HepG2 (cell line): Measurements from ENCODE around the gene SASS6. TPM values are rescaled to one million over a fixed set of nuclear protein-coding genes. Genes with fewer than 3 reads are reported as not detected.

Experiments used
- ATAC-seq: fragments of 200-7000 bp; cut with Tn5 transposase; 3 replicates; pipeline ENCODE4 v1.9.1; 2020; ENCODE audit warnings: mild to moderate bottlenecking, moderate library complexity
- BruUV-seq: library from RNA; stranded (reverse); fragments of 400-500 nt; replicated peaks from 2 replicates; lab custom pipeline; 2021; lab: Mats Ljungman, UMichigan
- CTCF ChIA-PET: fragments of 300-600 bp; formaldehyde crosslinking; extraction: SDS; loops from one replicate; lab custom pipeline; 2021; ENCODE audit warnings: low total read pairs, inconsistent platforms, low intra/inter-chr PET ratio; lab: Yijun Ruan, JAX
- POLR2A ChIA-PET: fragments of 350-600 bp; sonication (Branson Sonifier 250); formaldehyde crosslinking; loops from one replicate; lab custom pipeline; 2020; ENCODE audit warnings: antibody characterized with exemption, inconsistent platforms; lab: Yijun Ruan, JAX
- DNase-seq: peaks from one replicate; pipeline ENCODE4 v3.0.0-alpha.2; 2015; ENCODE audit warnings: low spot score
- FAIRE-seq: peaks from 3 replicates; lab custom pipeline; 2011; peaks lifted over from hg19 to GRCh38; lab: Jason Lieb, UNC
- H2AFZ ChIP-seq: one replicate; pipeline ENCODE4 v1.6.1; 2011; ENCODE audit warnings: low read length, inconsistent platforms
- H3K27ac ChIP-seq: fragments of 300-600 bp; 3 replicates; pipeline ENCODE4 v1.8.0; 2011; ENCODE audit warnings: mixed run types, mild to moderate bottlenecking, mixed read lengths, low read length, inconsistent platforms; ENCODE audit not compliant: insufficient read depth; ENCODE audit errors: extremely low read length
- H3K27me3 ChIP-seq, 2 experiments: fragments of 200-600 bp in 1 of 2; 2 replicates in 1 of 2; 3 replicates in 1 of 2; pipeline versions ENCODE4 v1.6.0 to v1.8.0; 2011; ENCODE audit warnings: low read length in 2 of 2, mild to moderate bottlenecking in 2 of 2, moderate library complexity in 2 of 2, inconsistent platforms in 1 of 2; ENCODE audit not compliant: insufficient read depth in 2 of 2, control insufficient read depth in 1 of 2
- H3K36me3 ChIP-seq, 2 experiments: fragments of 200-600 bp in 1 of 2; replicated peaks in 1 of 2; 2 replicates in 1 of 2; 3 replicates in 1 of 2; pipeline versions ENCODE4 v1.5.1 to v1.8.0; 2011; ENCODE audit warnings: low read length in 2 of 2, inconsistent platforms in 1 of 2; ENCODE audit not compliant: insufficient read depth in 2 of 2, control insufficient read depth in 1 of 2
- H3K4me1 ChIP-seq: 2 replicates; pipeline ENCODE4 v1.5.1; 2012; ENCODE audit warnings: low read length, inconsistent platforms; ENCODE audit not compliant: insufficient read depth
- H3K4me2 ChIP-seq: 2 replicates; pipeline ENCODE4 v1.6.0; 2011; ENCODE audit warnings: low read depth, low read length, inconsistent platforms
- H3K4me3 ChIP-seq, 3 experiments: fragments of 200-600 bp in 1 of 3; sonication (generic), shearing (Covaris generic) in 1 of 3; replicated peaks in 1 of 3; 2 replicates each; pipeline ENCODE4 v1.5.1; 2011 to 2016; ENCODE audit warnings: low read length in 3 of 3, inconsistent platforms in 2 of 3, low read depth in 2 of 3, mild to moderate bottlenecking in 2 of 3, control low read depth in 1 of 3, mixed read lengths in 1 of 3; ENCODE audit not compliant: insufficient read depth in 1 of 3
- H3K79me2 ChIP-seq: one replicate; pipeline ENCODE4 v1.6.1; 2011; ENCODE audit warnings: low read length, inconsistent platforms; ENCODE audit not compliant: insufficient read depth
- H3K9ac ChIP-seq: 2 replicates; pipeline ENCODE4 v1.6.0; 2011; ENCODE audit warnings: mild to moderate bottlenecking, low read depth, low read length, inconsistent platforms; ENCODE audit not compliant: insufficient read depth
- H3K9me3 ChIP-seq: 2 replicates; pipeline ENCODE4 v1.5.1; 2012; ENCODE audit warnings: mild to moderate bottlenecking, low read length
- H4K20me1 ChIP-seq: 2 replicates; pipeline ENCODE4 v1.6.0; 2011; ENCODE audit warnings: inconsistent platforms, mild to moderate bottlenecking, low read length, moderate library complexity; ENCODE audit not compliant: insufficient read depth
- BHLHE40 ChIP-seq: IDR thresholded peaks from 2 replicates; pipeline ENCODE4 v1.6.1; 2011; ENCODE audit warnings: low read length, improper control_type of control experiment
- MAFK ChIP-seq, 2 experiments: IDR thresholded peaks in 1 of 2; conservative IDR thresholded peaks in 1 of 2; 2 replicates each; pipeline ENCODE4 v1.6.1; 2011; ENCODE audit warnings: improper control_type of control experiment in 2 of 2, low read length in 2 of 2
- NKX3-1 ChIP-seq: sonication (generic); formaldehyde crosslinking; IDR thresholded peaks from 2 replicates; pipeline ENCODE4 v1.5.0; 2020; ENCODE audit warnings: missing genetic modification reagents
- NRL ChIP-seq: sonication (generic); formaldehyde crosslinking; IDR thresholded peaks from 2 replicates; pipeline ENCODE4 v1.5.0; 2020; ENCODE audit warnings: missing genetic modification reagents, mild to moderate bottlenecking, moderate library complexity, borderline replicate concordance
- REXO4 ChIP-seq: sonication (generic); formaldehyde crosslinking; IDR thresholded peaks from 2 replicates; pipeline ENCODE4 v1.8.0; 2022; ENCODE audit warnings: missing genetic modification reagents, mild to moderate bottlenecking, borderline replicate concordance
- STAT5B ChIP-seq: sonication (generic); formaldehyde crosslinking; IDR thresholded peaks from 2 replicates; pipeline ENCODE4 v1.4.0; 2020; ENCODE audit warnings: missing genetic modification reagents
- TBL1XR1 ChIP-seq: fragments of 150-350 bp; IDR thresholded peaks from 2 replicates; pipeline ENCODE4 v1.6.1; 2014; ENCODE audit warnings: borderline replicate concordance, low read length; ENCODE audit not compliant: partially characterized antibody
- TP53 ChIP-seq: sonication (generic); formaldehyde crosslinking; conservative IDR thresholded peaks from 2 replicates; pipeline ENCODE4 v1.4.0; 2020; ENCODE audit warnings: missing genetic modification reagents
- ZC3H4 ChIP-seq: sonication (generic); formaldehyde crosslinking; IDR thresholded peaks from 2 replicates; pipeline ENCODE4 v1.4.0; 2020; ENCODE audit warnings: missing genetic modification reagents, borderline replicate concordance
- ZNF253 ChIP-seq: sonication (generic); formaldehyde crosslinking; IDR thresholded peaks from 2 replicates; pipeline ENCODE4 v1.8.0; 2022; ENCODE audit warnings: mild to moderate bottlenecking, missing genetic modification reagents, borderline replicate concordance
- ZNF333 ChIP-seq: sonication (generic); formaldehyde crosslinking; IDR thresholded peaks from 2 replicates; pipeline ENCODE4 v1.4.0; 2020; ENCODE audit warnings: mild to moderate bottlenecking, missing genetic modification reagents, borderline replicate concordance
- ZNF337 ChIP-seq: sonication (generic); formaldehyde crosslinking; IDR thresholded peaks from 2 replicates; pipeline ENCODE4 v1.5.1; 2020; ENCODE audit warnings: missing genetic modification reagents, low read depth, mild to moderate bottlenecking, borderline replicate concordance
- ZNF746 ChIP-seq: sonication (generic); formaldehyde crosslinking; IDR thresholded peaks from 2 replicates; pipeline ENCODE4 v1.8.0; 2022; ENCODE audit warnings: mild to moderate bottlenecking, missing genetic modification reagents
- ZNF773 ChIP-seq: sonication (generic); formaldehyde crosslinking; IDR thresholded peaks from 2 replicates; pipeline ENCODE4 v1.4.0; 2020; ENCODE audit warnings: missing genetic modification reagents, borderline replicate concordance
- ZNF891 ChIP-seq: sonication (generic); formaldehyde crosslinking; IDR thresholded peaks from 2 replicates; pipeline ENCODE4 v1.5.0; 2020; ENCODE audit warnings: mild to moderate bottlenecking, missing genetic modification reagents
- WGBS: methylation state at CpG from one replicate; pipeline ENCODE4 v1.1.6; 2017; ENCODE audit warnings: low lambda C conversion rate; 5-methylcytosine and 5-hydroxymethylcytosine counted together
- in situ Hi-C: cut with HindIII; loops from 2 replicates; pipeline ENCODE4 v1.10.0; 2017; ENCODE audit warnings: low pct_unique_long_range_greater_than_20kb; ENCODE audit not compliant: extremely low pct_ligation_motif_present
- intact Hi-C: fragments of 100-400 bp; cut with micrococcal nuclease; formaldehyde crosslinking; loops from one replicate; pipeline ENCODE4 v1.10.0; 2022; ENCODE audit not compliant: unreplicated experiment
- polyA plus RNA-seq, 8 experiments: library from polyadenylated mRNA; depleted of rRNA in 3 of 8; stranded (reverse) in 7 of 8; unstranded in 1 of 8; fragments of >200 nt; fragmentation: Illumina TruSeq in 4 of 8; extraction: Trizol in 4 of 8; gene quantifications; 2 replicates each; pipeline versions ENCODE4 v1.2.1 to v1.2.3, GENCODE V29; 2011 to 2016; ENCODE audit warnings: low read depth in 4 of 8, missing spikeins in 1 of 8, mixed read lengths in 1 of 8; ENCODE audit not compliant: insufficient read depth in 1 of 8
- total RNA-seq, 5 experiments: library from RNA; depleted of rRNA; stranded (reverse); fragments of >200 nt; fragmentation: Illumina TruSeq; extraction: Trizol; gene quantifications; 2 replicates each; pipeline ENCODE4 v1.2.3, GENCODE V29; 2016; ENCODE audit warnings: low read depth in 1 of 5
- TF ChIP-seq, protein P1 (sequence below): sonication (generic); formaldehyde crosslinking; IDR thresholded peaks from 2 replicates; pipeline ENCODE4 v1.8.1; 2023; ENCODE audit warnings: mild to moderate bottlenecking, missing genetic modification reagents

Gene SASS6
- total and polyA plus RNA-seq, 2 of the 13 experiments (the other 11 are each of a cell fraction or from before 2014, with no cell fraction given): 2.3 to 10.7 TPM

- ChIA-PET CTCF (no interaction called here), POLR2A (no interaction called here)
- H3K27me3 ChIP-seq: no peaks in the 10 kb centered on the region
- in situ Hi-C loops: no loop called here
- BruUV-seq: no TSS peak
- intact Hi-C loops: no loop called here
- DNase-seq (no peak), FAIRE-seq (no peak), ATAC-seq (no peak)
- WGBS: 98% methylated on average over 4 of the region's 4 CpGs
- no peak overlapping the region for H3K9ac ChIP-seq
- no peak overlapping the region for H3K4me3 ChIP-seq
- no peak overlapping the region for H3K27ac ChIP-seq
- H3K36me3 ChIP-seq: peaks cover 0 to 12% of the 10 kb centered on the region in 2 experiments; a peak in 3 of 5 replicates
- H3K79me2 ChIP-seq: peaks cover 60% of the 10 kb centered on the region
- H3K4me1 ChIP-seq: 0 out of 2 replicates have a peak, but pooled peaks cover 5% of the 10 kb centered on the region
- TF ChIP-seq TP53 (CRISPR knock-in tag) (no peak), TBL1XR1 (no peak), STAT5B (CRISPR knock-in tag) (no peak), ZNF333 (CRISPR knock-in tag) (no peak), ZC3H4 (CRISPR knock-in tag) (no peak), MAFK (conservative IDR thresholded peaks at IDR 0.05 in 1 of 2, IDR thresholded peaks at IDR 0.05 in 1 of 2; ENCODE audit: low read length in 2 of 2) (no peak), ZNF746 (CRISPR knock-in tag) (no peak), ZNF773 (CRISPR knock-in tag) (no peak), ZNF253 (CRISPR knock-in tag) (no peak), NRL (CRISPR knock-in tag) (no peak), ZNF337 (CRISPR knock-in tag) (no peak), REXO4 (CRISPR knock-in tag) (no peak), BHLHE40 (no peak), ZNF891 (CRISPR knock-in tag) (no peak), NKX3-1 (CRISPR knock-in tag) (no peak)
- TF ChIP-seq, protein P1, sequence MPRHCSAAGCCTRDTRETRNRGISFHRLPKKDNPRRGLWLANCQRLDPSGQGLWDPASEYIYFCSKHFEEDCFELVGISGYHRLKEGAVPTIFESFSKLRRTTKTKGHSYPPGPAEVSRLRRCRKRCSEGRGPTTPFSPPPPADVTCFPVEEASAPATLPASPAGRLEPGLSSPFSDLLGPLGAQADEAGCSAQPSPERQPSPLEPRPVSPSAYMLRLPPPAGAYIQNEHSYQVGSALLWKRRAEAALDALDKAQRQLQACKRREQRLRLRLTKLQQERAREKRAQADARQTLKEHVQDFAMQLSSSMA (CRISPR knock-in tag): no peak
- peaks cover 6% of the 10 kb centered on the region; the same call in 1 of the 2 replicates for H4K20me1 ChIP-seq
- H2AFZ ChIP-seq: no peak overlapping the region
- H3K4me2 ChIP-seq: no peak overlapping the region
- H3K9me3 ChIP-seq: no peaks in the 10 kb centered on the region
Observed at GRCh38 chr1:100053727-100054126, 79.0 kb downstream of the SASS6 start.
